Vagina (tissue), 2 donors: ENCODE measurements around the gene ELN. TPM values are rescaled to one million over a fixed set of nuclear protein-coding genes. Genes with fewer than 3 reads are reported as not detected.

Experiments
- DNase-seq, 2 donors: peaks; one replicate each; pipeline ENCODE4 v3.0.0-alpha.2; 2017; ENCODE audit errors: extremely low spot score in 2 of 2
- H3K27ac ChIP-seq: fragments of 200-600 bp; sonication (generic); one replicate; pipeline ENCODE4 v1.5.1; 2019
- H3K27me3 ChIP-seq: fragments of 200-600 bp; sonication (generic); one replicate; pipeline ENCODE4 v1.5.1; 2019
- H3K36me3 ChIP-seq, 2 donors: fragments of 200-600 bp; sonication (generic); one replicate each; pipeline ENCODE4 v1.5.1; 2017 to 2019
- H3K4me1 ChIP-seq: fragments of 200-600 bp; sonication (generic); one replicate; pipeline ENCODE4 v1.5.1; 2019
- H3K4me3 ChIP-seq, 2 donors: fragments of 200-600 bp; sonication (generic); 1 replicate in 1 of 2; 2 replicates in 1 of 2; pipeline ENCODE4 v1.5.1; 2016 to 2019
- H3K9me3 ChIP-seq: fragments of 200-600 bp; sonication (generic); one replicate; pipeline ENCODE4 v1.5.1; 2019
- POLR2A ChIP-seq, 2 donors: fragments of 450-650 bp; IDR thresholded peaks; one replicate each; pipeline ENCODE4 v1.6.1; 2017; ENCODE audit warnings: antibody characterized with exemption in 2 of 2, mild to moderate bottlenecking in 2 of 2, moderate library complexity in 2 of 2
- POLR2AphosphoS5 ChIP-seq, 2 donors: sonication (generic); formaldehyde crosslinking; IDR thresholded peaks; one replicate each; pipeline ENCODE4 v1.9.0; 2017; ENCODE audit warnings: antibody characterized with exemption in 2 of 2, mild to moderate bottlenecking in 2 of 2, low read depth in 1 of 2; ENCODE audit not compliant: insufficient read depth in 1 of 2
- intact Hi-C: fragments of 100-400 bp; cut with DNase I; formaldehyde crosslinking; loops from one replicate; pipeline ENCODE4 v1.15.1; 2023
- total RNA-seq: library from RNA; depleted of rRNA; stranded (reverse); fragments of >200 nt; gene quantifications from one replicate; pipeline ENCODE4 v1.2.3, GENCODE V29; 2016
- TF ChIP-seq, protein P1 (sequence below), 3 experiments: fragments of 450-650 bp in 2 of 3; fragments of 200-600 bp in 1 of 3; sonication (generic) in 1 of 3; IDR thresholded peaks; one replicate each; pipeline ENCODE4 v1.5.1; 2017 to 2019; ENCODE audit warnings: antibody characterized with exemption in 3 of 3, mild to moderate bottlenecking in 2 of 3, moderate library complexity in 2 of 3

Gene ELN
- total RNA-seq, 1 donor from 2014 or later: 38.3 TPM

DNA sequence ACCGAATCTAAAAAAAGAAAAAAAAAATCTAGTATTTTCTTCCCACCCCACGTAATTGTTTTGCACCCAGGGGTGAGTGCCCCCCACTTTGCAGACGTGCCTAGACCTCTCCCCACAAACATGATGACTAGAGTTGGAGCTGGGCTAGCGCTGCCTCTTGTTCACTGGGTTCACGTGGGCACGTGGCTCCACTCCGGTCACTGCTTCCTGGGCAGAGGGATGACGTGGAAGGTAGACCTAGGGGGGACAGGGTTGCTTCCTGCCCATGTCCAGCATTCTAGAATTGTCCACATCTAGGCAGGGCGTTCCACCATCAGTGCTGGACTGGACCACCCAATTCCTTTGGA lies 54.8 kb downstream of the ELN start:
- no peaks in the 10 kb centered on the region for H3K27me3 ChIP-seq
- DNase-seq: no peak
- peaks cover 35% of the 10 kb centered on the region for H3K4me1 ChIP-seq
- no peaks in the 10 kb centered on the region for H3K9me3 ChIP-seq
- H3K27ac ChIP-seq: peak overlapping the region; percentile 59
- TF ChIP-seq, protein P1, sequence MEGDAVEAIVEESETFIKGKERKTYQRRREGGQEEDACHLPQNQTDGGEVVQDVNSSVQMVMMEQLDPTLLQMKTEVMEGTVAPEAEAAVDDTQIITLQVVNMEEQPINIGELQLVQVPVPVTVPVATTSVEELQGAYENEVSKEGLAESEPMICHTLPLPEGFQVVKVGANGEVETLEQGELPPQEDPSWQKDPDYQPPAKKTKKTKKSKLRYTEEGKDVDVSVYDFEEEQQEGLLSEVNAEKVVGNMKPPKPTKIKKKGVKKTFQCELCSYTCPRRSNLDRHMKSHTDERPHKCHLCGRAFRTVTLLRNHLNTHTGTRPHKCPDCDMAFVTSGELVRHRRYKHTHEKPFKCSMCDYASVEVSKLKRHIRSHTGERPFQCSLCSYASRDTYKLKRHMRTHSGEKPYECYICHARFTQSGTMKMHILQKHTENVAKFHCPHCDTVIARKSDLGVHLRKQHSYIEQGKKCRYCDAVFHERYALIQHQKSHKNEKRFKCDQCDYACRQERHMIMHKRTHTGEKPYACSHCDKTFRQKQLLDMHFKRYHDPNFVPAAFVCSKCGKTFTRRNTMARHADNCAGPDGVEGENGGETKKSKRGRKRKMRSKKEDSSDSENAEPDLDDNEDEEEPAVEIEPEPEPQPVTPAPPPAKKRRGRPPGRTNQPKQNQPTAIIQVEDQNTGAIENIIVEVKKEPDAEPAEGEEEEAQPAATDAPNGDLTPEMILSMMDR (IDR thresholded peaks at IDR 0.05): no peak
- peaks cover 0 to 1% of the 10 kb centered on the region in 2 donors for H3K36me3 ChIP-seq
- H3K4me3 ChIP-seq: no peak overlapping the region
- intact Hi-C loops: loop anchor here (10.0 kb wide), 1 partner anchor 92 kb away; the partner anchor contains the start of gene EIF4H

GRCh38 chr7:74083117-74083876 lies 55.3 kb downstream of the ELN start, which contains the start of gene LIMK1:
TSS of gene LIMK1 (plus strand) at chr7:74083804. CDS start at chr7:74083991, 187 bp downstream.
- TF ChIP-seq POLR2AphosphoS5 (IDR thresholded peaks at IDR 0.05; ENCODE audit: insufficient read depth in 1 of 2, low read depth in 1 of 2) (peak in 1 of 2 donors; percentile 25), POLR2A (IDR thresholded peaks at IDR 0.05) (peak in 1 of 2 donors; percentile 19)
- TF ChIP-seq, protein P1 (IDR thresholded peaks at IDR 0.05): no peak
- H3K27me3 ChIP-seq: no peaks in the 10 kb centered on the region
- peak within 1 kb of the TSS; percentile 86 for H3K27ac ChIP-seq
- peak within 1 kb of the TSS; percentile 71 to 99 for H3K4me3 ChIP-seq
- H3K9me3 ChIP-seq: no peaks in the 10 kb centered on the region
- H3K4me1 ChIP-seq: peaks cover 35% of the 10 kb centered on the region
- peaks cover 0 to 7% of the 10 kb centered on the region in 2 donors for H3K36me3 ChIP-seq
- peak in 1 of 2 donors; percentile 90 for DNase-seq
- intact Hi-C loops: loop anchor here (10.0 kb wide), 1 partner anchor 92 kb away; the partner anchor contains the start of gene EIF4H

GRCh38 chr7:74083928-74084721 lies 56.2 kb downstream of the ELN start:
- H3K27ac ChIP-seq: peak overlapping the region; percentile 86
- DNase-seq: no peak

GRCh38 chr7:74084722-74085578 lies 57.0 kb downstream of the ELN start:
- TF ChIP-seq, protein P1 (IDR thresholded peaks at IDR 0.05): no peak
- TF ChIP-seq POLR2A (IDR thresholded peaks at IDR 0.05) (no peak), POLR2AphosphoS5 (IDR thresholded peaks at IDR 0.05; ENCODE audit: insufficient read depth in 1 of 2, low read depth in 1 of 2) (no peak)
- peak overlapping the region; percentile 71 to 99 for H3K4me3 ChIP-seq
- H3K9me3 ChIP-seq: no peaks in the 10 kb centered on the region
- H3K36me3 ChIP-seq: peaks cover 0 to 9% of the 10 kb centered on the region in 2 donors
- intact Hi-C loops: loop anchor here (10.0 kb wide), 1 partner anchor 90 kb away; the partner anchor contains the start of gene EIF4H
- DNase-seq: no peak
- H3K27me3 ChIP-seq: no peaks in the 10 kb centered on the region
- H3K4me1 ChIP-seq: peaks cover 23% of the 10 kb centered on the region
- peak overlapping the region; percentile 86 for H3K27ac ChIP-seq

More at GRCh38 chr7:74083928-74084721, 56.2 kb downstream of the ELN start:
- H3K36me3 ChIP-seq: peaks cover 0 to 9% of the 10 kb centered on the region in 2 donors
- TF ChIP-seq, protein P1 (IDR thresholded peaks at IDR 0.05): no peak
- peak in 1 of 2 donors; percentile 60 for TF ChIP-seq POLR2AphosphoS5 (IDR thresholded peaks at IDR 0.05; ENCODE audit: insufficient read depth in 1 of 2, low read depth in 1 of 2)
- peaks cover 29% of the 10 kb centered on the region for H3K4me1 ChIP-seq
- H3K4me3 ChIP-seq: peak overlapping the region; percentile 71 to 99
- H3K27me3 ChIP-seq: no peaks in the 10 kb centered on the region
- intact Hi-C loops: loop anchor here (10.0 kb wide), 1 partner anchor 91 kb away; the partner anchor contains the start of gene EIF4H
- no peaks in the 10 kb centered on the region for H3K9me3 ChIP-seq
